Measurements from ENCODE around the gene TMEM234. TPM values are rescaled to one million over a fixed set of nuclear protein-coding genes. Genes with fewer than 3 reads are reported as not detected.

TMEM234 gene
- total RNA-seq, 2 donors from 2014 or later: 8.1 to 8.9 TPM

DNA sequence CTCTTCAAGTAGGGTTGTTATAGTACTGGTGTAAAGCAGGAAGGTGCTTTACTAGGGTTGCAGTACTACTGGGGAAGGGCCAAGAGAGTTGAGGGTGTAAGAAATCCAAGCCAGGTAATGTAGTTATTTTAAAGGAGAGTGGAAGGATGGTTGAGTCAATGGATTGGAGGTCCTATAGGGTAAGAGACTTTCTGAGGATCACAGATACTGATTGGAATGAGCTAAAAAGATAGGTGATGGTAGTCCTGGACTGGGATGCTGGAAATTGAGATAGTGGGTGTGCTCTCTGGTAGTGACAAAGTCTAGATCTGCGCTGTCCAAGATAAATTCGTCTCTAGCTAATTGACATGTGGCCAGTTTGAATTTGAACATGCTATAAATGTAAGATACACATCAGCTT lies 35.7 kb downstream of the TMEM234 start:
- H3K27me3 ChIP-seq: no peaks in the 10 kb centered on the region
- no peaks in the 10 kb centered on the region for H3K9me3 ChIP-seq
- H3K27ac ChIP-seq: no peak overlapping the region
- DNase-seq (ENCODE audit: low spot score): no peak
- TF ChIP-seq, protein P1, sequence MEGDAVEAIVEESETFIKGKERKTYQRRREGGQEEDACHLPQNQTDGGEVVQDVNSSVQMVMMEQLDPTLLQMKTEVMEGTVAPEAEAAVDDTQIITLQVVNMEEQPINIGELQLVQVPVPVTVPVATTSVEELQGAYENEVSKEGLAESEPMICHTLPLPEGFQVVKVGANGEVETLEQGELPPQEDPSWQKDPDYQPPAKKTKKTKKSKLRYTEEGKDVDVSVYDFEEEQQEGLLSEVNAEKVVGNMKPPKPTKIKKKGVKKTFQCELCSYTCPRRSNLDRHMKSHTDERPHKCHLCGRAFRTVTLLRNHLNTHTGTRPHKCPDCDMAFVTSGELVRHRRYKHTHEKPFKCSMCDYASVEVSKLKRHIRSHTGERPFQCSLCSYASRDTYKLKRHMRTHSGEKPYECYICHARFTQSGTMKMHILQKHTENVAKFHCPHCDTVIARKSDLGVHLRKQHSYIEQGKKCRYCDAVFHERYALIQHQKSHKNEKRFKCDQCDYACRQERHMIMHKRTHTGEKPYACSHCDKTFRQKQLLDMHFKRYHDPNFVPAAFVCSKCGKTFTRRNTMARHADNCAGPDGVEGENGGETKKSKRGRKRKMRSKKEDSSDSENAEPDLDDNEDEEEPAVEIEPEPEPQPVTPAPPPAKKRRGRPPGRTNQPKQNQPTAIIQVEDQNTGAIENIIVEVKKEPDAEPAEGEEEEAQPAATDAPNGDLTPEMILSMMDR (IDR thresholded peaks at IDR 0.05): no peak
- peaks cover 84% of the 10 kb centered on the region for H3K36me3 ChIP-seq
- H3K4me3 ChIP-seq: no peak overlapping the region
- H3K4me1 ChIP-seq: peaks cover 0 to 28% of the 10 kb centered on the region in 2 donors

DNA sequence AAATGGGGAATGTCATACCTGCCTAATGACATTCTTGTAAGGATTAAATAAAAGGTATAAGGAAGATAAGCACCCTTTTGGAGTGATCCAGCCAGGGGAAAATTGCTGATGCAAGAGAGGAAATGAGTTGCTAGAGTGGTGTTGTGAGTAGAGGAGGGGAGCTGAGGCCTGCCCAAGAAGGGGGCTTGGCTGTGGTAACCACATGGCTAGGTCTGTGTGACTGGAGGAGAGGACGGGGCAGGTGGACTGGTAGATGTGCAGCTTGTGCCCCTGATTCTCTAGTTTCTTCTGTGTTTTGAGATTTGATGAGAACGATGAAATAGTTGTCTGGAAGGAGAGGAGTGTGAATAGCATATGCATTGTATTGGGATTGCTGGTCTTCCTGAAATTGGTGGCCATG lies 36.1 kb downstream of the TMEM234 start:
- Histone ChIP-seq H3K36me3 (peaks cover 82% of the 10 kb centered on the region), H3K4me1 (peaks cover 0 to 32% of the 10 kb centered on the region in 2 donors), H3K9me3 (no peaks in the 10 kb centered on the region), H3K27me3 (no peaks in the 10 kb centered on the region), H3K27ac (no peak overlapping the region), H3K4me3 (no peak overlapping the region)
- TF ChIP-seq, protein P1 (IDR thresholded peaks at IDR 0.05): no peak
- no peak for DNase-seq (ENCODE audit: low spot score)

DNA sequence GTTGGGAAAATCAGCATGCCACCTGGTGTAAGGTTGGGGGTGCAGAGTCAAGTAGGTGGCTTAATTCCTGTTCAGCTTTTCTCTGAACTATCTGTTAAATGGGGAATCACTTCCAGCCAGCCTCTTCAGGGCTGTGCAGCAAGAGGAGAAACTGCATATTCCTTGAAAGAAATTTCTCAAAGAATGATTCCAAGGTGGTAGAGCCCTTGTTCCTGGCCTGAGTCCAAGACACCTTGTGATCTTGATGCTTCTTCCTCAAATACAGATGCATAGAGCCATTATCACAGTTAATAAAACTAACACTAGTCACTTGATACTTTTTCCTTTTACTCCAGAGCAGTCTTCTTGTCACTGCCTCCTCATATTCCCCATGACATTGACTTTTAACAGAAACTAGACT lies 37.5 kb downstream of the TMEM234 start:
- peaks cover 68% of the 10 kb centered on the region for H3K36me3 ChIP-seq
- no peak overlapping the region for H3K27ac ChIP-seq
- no peak overlapping the region for H3K4me3 ChIP-seq
- H3K9me3 ChIP-seq: no peaks in the 10 kb centered on the region
- no peaks in the 10 kb centered on the region for H3K27me3 ChIP-seq
- peaks cover 0 to 43% of the 10 kb centered on the region in 2 donors for H3K4me1 ChIP-seq
- TF ChIP-seq, protein P1 (IDR thresholded peaks at IDR 0.05): no peak
- no peak for DNase-seq (ENCODE audit: low spot score)

DNA sequence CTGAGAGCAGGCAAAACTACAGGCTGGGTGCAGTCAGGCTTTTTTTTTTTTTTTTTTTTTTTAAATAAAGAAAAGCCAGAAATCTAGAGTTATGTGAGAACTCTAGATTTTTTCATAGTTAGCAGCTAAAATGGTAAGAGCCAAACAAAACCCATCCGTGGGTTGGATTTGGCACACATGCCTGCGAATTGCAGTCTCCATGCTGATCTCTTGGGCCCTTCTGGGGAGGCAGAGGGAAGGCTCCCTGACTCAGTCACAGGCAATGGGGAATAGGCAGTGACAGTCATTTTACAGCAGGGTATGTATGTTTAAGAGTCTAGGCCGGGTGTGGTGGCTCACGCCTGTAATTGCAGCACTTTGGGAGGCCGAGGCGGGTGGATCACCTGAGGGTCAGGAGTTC lies 40.1 kb downstream of the TMEM234 start:
- H3K4me3 ChIP-seq: no peak overlapping the region
- no peak overlapping the region for H3K27ac ChIP-seq
- H3K4me1 ChIP-seq: peaks cover 0 to 49% of the 10 kb centered on the region in 2 donors

DNA sequence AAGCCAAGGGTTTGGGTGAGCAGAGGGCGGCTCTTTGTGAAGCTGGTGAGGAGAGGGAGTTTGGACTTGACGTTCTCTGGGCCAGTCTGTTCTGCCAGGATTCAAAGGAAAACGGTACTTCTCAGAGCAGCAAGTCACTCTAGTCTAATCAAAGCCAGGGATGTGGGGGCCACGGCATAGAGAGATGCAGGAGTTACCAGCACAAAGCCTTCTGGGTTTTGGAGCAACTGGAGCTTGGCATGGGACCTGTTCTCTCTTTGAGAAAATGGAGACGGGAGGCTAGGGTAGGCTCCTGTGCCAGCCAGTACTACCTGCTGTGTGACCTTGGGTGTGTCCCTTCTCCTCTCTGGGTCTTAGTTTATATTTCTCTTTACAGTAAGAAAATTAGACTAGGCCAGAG lies 40.6 kb downstream of the TMEM234 start:
- TF ChIP-seq, protein P1 (IDR thresholded peaks at IDR 0.05): no peak
- peaks cover 37% of the 10 kb centered on the region for H3K36me3 ChIP-seq
- H3K4me3 ChIP-seq: peak overlapping the region in 1 of 2 donors; percentile 64
- peak overlapping the region in 1 of 2 donors; percentile 93 for H3K27ac ChIP-seq
- no peaks in the 10 kb centered on the region for H3K9me3 ChIP-seq
- peaks cover 0 to 49% of the 10 kb centered on the region in 2 donors for H3K4me1 ChIP-seq
- no peaks in the 10 kb centered on the region for H3K27me3 ChIP-seq
- DNase-seq (ENCODE audit: low spot score): no peak

More for the DNA sequence above, 40.1 kb downstream of the TMEM234 start:
- TF ChIP-seq, protein P1 (IDR thresholded peaks at IDR 0.05): no peak
- H3K36me3 ChIP-seq: peaks cover 42% of the 10 kb centered on the region
- H3K9me3 ChIP-seq: no peaks in the 10 kb centered on the region
- DNase-seq (ENCODE audit: low spot score): no peak
- H3K27me3 ChIP-seq: no peaks in the 10 kb centered on the region

DNA sequence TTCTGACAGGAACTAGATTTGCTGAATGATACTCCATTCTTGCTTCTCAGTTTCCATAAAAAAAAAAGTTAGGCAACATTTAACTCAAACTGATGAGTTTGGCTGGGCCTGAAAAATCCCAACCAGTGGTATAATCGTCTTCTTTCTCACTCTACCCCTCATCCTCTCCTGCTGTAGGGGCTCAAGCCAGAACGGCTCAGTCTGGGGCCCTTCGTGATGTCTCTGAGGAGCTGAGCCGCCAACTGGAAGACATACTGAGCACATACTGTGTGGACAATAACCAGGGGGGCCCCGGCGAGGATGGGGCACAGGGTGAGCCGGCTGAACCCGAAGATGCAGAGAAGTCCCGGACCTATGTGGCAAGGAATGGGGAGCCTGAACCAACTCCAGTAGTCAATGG lies 41.1 kb downstream of the TMEM234 start:
- DNase-seq (ENCODE audit: low spot score): no peak
- Histone ChIP-seq H3K4me3 (peak overlapping the region in 1 of 2 donors; percentile 64), H3K4me1 (peaks cover 0 to 49% of the 10 kb centered on the region in 2 donors), H3K27ac (peak overlapping the region in 1 of 2 donors; percentile 93), H3K9me3 (no peaks in the 10 kb centered on the region), H3K36me3 (peaks cover 32% of the 10 kb centered on the region), H3K27me3 (no peaks in the 10 kb centered on the region)
- TF ChIP-seq, protein P1 (IDR thresholded peaks at IDR 0.05): no peak

All from right atrium auricular region (tissue), 2 donors.